Heart left ventricle (tissue), 13 donors: ENCODE measurements around the gene MAPK4.

Experiments
- CTCF ChIP-seq, 12 donors: fragments of 200-600 bp; sonication (generic) in 4 of 12; IDR thresholded peaks; one replicate each; pipeline versions ENCODE4 v1.5.0 to v1.8.0; 2018 to 2022; ENCODE audit warnings: antibody characterized with exemption in 12 of 12, mild to moderate bottlenecking in 5 of 12
- POLR2A ChIP-seq, 2 donors: fragments of 450-650 bp; IDR thresholded peaks; one replicate each; pipeline ENCODE4 v1.6.1; 2017; ENCODE audit warnings: antibody characterized with exemption in 2 of 2, mild to moderate bottlenecking in 2 of 2, moderate library complexity in 2 of 2
- donor health status: ischemic (EF 13 %, LVEDD 7.1; RV severe dilation, severe dysfunction).
- donor health status: DM: no; HTN: yes; CAD: no.
- donor health status: DM: no; HTN: no; CAD: no.
- donor health status: ischemic (EF 25% LVEDD 6.9; RV normal size, moderate dysfunction).
- donor health status: ischemic (EF 25% LVEDD 5.7; RV mildly dilated, moderate dysfunction).
- donor health status: ischemic (EF 35%, LVEDD 5.7; RV mildly dilated, moderate dysfunction).
- donor health status: nonischemic (EF 11% LVEDD 7.7; RV severe dilation, severe dysfunction).
- donor health status: DM: yes; HTN: yes; CAD: no.
- donor health status: PGD.
- donor health status: ischemic (EF 29% LVEDD 5.4; RV normal size, mild dysfunction).
- donor health status: nonischemic (EF 23%, LVEDD 6.1; RV moderate dilation, normal function).

DNA sequence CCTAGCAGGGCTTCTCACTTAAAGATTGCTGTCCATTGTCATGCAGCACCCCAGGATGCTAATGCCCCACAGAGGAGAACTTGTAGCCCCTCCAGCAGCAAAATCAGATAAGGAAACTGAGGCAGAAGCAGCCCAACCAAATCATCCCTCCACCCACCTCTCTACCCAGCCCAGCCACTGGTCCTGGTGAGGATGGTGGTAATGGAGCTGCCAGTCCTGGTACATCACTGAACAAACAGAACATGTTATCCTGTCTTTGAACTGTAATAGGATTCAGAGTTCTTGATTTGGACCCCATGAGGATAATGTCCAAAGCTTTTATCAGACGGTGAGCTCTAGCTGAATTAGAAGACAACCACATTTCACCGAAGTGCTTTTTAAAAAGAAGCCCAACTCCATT is 146.8 kb downstream of the MAPK4 start:
- no peak for TF ChIP-seq CTCF (IDR thresholded peaks at IDR 0.05)
- TF ChIP-seq POLR2A (IDR thresholded peaks at IDR 0.05): no peak
